ENCODE results near the gene PAGE2B.
A peak's percentile ranks its signal among the peaks of the same experiment; 100 is the strongest.

Gene PAGE2B

GRCh38 chrX:55119712-55120111, 44.9 kb downstream of the PAGE2B start:
- Histone ChIP-seq H4K20me1 (no peaks in the 10 kb centered on the region; a peak in 1 of 22 replicates), H3K27me3 (peaks cover 90 to 100% (median 99%) of the 10 kb centered on the region in 11 experiments), H3K36me3 (no peaks in the 10 kb centered on the region), H3K4me3 (no peak overlapping the region), H3K27ac (no peak overlapping the region), H3K9ac (no peak overlapping the region), H3K9me3 (replicated peaks in 1 of 11) (no peaks in the 10 kb centered on the region), H3K4me2 (0 out of 22 replicates have a peak overlapping the region, but pooled peaks of 1 of the 11 experiments have one; percentile 1), H3K4me1 (0 out of 20 replicates have a peak, but pooled peaks cover 0 to 7% (median 0%) of the 10 kb centered on the region in 10 experiments)
- TF ChIP-seq Cebpa-rat (IDR thresholded peaks at IDR 0.05) = no peak

GRCh38 chrX:55120761-55121358, 46.0 kb downstream of the PAGE2B start:
- Histone ChIP-seq H3K4me2 (no peak overlapping the region), H3K27me3 (peaks cover 94 to 100% (median 96%) of the 10 kb centered on the region in 11 experiments), H3K27ac (no peak overlapping the region), H3K4me3 (no peak overlapping the region), H3K4me1 (0 out of 20 replicates have a peak, but pooled peaks cover 0 to 7% (median 0%) of the 10 kb centered on the region in 10 experiments), H3K9me3 (replicated peaks in 1 of 11) (no peaks in the 10 kb centered on the region), H3K9ac (no peak overlapping the region), H3K36me3 (no peaks in the 10 kb centered on the region), H4K20me1 (no peaks in the 10 kb centered on the region; a peak in 1 of 22 replicates)
- TF ChIP-seq Cebpa-rat (IDR thresholded peaks at IDR 0.05) = no peak

- Histone ChIP-seq H3K27me3 (peaks cover 78 to 95% (median 91%) of the 10 kb centered on the region in 11 experiments), H3K9me3 (replicated peaks in 1 of 11) (no peaks in the 10 kb centered on the region), H3K4me3 (no peak overlapping the region), H3K9ac (no peak overlapping the region), H4K20me1 (no peaks in the 10 kb centered on the region; a peak in 1 of 22 replicates), H3K4me1 (peaks cover 0 to 20% (median 11%) of the 10 kb centered on the region in 10 experiments; a peak in 12 of 20 replicates), H3K4me2 (no peak overlapping the region), H3K36me3 (no peaks in the 10 kb centered on the region), H3K27ac (no peak overlapping the region)
- no peak for TF ChIP-seq Cebpa-rat (IDR thresholded peaks at IDR 0.05)
Measured at GRCh38 chrX:55123900-55124299, 49.1 kb downstream of the PAGE2B start.

GRCh38 chrX:55127692-55128091, 52.9 kb downstream of the PAGE2B start:
- Histone ChIP-seq H3K4me1 (peaks cover 0 to 16% (median 9%) of the 10 kb centered on the region in 10 experiments; a peak in 12 of 20 replicates), H3K4me3 (no peak overlapping the region), H3K4me2 (peak overlapping the region in 9 of 11 experiments; percentile 3 to 62 (median 33); a peak in 14 of 22 replicates), H4K20me1 (no peaks in the 10 kb centered on the region; a peak in 1 of 22 replicates), H3K27me3 (peaks cover 75 to 95% (median 90%) of the 10 kb centered on the region in 11 experiments), H3K9ac (no peak overlapping the region), H3K36me3 (no peaks in the 10 kb centered on the region), H3K27ac (peak overlapping the region in 1 of 11 experiments; percentile 11; a peak in 1 of 22 replicates), H3K9me3 (replicated peaks in 1 of 11) (no peaks in the 10 kb centered on the region)
- peak; percentile 42 to 92 (median 84); a peak in 19 of 22 replicates for TF ChIP-seq Cebpa-rat (IDR thresholded peaks at IDR 0.05)
